ENCODE results near the gene C17orf107. TPM values are rescaled to one million over a fixed set of nuclear protein-coding genes. Genes with fewer than 3 reads are reported as not detected.

The C17orf107 gene
- total RNA-seq: 4.3 and 6.1 TPM in 2 replicates

DNA sequence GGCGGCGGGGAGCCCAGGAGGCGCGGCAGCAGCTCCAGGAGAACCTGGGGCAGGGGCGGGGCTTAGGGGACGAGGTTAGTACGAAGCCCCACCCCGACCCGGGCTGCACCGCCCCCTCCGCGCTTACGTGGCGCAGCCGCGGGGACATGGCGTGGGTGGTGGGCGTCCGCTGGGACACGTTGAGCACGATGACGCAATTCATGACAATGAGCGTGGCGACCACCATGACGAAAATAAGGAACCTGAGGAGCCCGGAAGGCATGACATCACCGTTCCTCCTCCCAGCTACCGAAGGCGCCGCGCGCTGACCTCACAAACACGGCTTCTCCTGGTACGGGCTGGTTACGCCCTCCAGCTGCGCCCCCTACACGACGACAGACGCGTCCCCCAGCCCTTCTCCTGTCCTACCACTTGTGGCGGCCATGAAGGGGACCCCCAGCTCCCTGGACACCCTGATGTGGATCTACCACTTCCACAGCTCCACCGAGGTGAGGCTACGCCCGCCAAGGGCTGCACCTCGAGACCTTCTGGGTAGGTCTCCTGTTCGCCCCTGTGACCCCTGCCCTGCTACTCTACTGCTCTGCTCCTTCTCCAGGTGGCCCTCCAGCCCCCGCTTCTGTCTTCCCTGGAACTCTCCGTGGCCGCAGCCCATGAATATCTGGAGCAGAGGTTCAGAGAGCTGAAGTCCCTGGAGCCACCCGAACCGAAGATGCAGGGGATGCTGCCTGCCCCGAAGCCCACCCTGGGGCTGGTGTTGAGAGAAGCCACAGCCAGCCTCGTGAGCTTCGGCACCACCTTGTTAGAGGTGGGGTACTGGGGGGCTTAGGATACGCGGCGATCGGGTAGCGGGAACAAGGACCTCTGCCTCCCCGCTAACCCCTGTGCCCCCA lies at the start of gene C17orf107:
Gene C17orf107, plus strand, starts transcription at position 196 of the 890 bp plus-strand sequence. Its CDS starts 227 bp downstream, at position 423.

DNA sequence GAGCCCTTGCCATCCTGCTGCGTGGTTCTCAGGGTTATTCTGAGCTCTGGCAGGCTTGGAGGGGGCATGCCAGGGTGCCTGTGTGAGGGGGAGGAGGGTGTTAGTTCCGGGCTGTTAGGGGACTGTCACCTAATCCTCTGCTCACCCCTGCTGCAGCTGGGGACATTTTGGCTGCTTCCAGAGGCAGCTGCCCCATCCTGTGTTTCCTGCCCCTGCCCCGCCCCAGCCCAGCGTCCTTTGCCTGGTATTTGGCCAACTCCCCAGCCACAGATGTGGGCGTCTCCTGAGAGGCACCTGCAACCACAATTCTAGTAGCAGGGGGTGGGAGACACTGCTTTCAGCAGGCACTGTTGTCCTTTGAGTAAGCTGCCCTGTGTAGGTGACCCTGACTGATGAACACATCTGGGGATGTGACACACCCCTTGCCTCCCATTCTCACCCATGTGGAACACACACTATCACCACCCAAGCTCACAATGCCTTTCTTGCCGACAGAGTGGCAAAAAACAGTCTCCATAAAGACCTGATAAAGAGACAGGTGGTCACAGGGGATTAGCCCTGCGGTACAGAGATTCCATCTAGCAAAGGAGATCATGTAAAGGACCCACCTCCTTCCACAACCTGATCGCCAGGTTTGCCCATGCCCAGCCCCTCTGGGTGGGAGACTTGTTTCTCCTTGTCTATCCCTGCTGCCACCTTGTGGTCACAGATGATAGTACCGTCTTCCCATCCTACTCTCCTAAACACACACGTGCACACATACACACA lies 3.9 kb downstream of the C17orf107 start, which contains the start of gene CHRNE:
Gene CHRNE, minus strand, starts transcription at position 48 of the 768 bp plus-strand sequence. Its CDS starts 35 bp downstream, at position 13.

DNA sequence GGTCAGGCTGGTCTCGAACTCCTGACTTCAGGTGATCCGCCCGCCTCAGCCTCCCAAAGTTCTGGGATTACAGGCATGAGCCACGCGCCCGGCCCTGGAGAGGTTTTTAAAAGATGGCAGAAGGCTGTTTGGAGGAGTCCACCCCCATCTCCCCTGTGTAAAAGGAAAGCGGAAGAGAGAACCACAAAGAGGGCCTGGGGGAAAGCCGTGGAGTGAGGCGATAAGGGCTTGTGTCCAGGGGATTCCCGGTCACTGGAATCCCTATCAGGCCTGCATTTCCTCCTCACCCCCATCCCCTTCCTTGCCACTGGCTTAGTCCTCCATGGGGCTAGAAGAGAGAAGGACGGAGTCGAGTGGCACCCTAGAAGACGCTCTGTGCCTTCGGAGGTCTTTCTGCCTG lies 32.6 kb downstream of the C17orf107 start, which contains the start of gene GP1BA:
Gene GP1BA, plus strand, starts transcription at position 315 of the 400 bp plus-strand sequence. CDS start 328 bp downstream, outside the sequence.

DNA sequence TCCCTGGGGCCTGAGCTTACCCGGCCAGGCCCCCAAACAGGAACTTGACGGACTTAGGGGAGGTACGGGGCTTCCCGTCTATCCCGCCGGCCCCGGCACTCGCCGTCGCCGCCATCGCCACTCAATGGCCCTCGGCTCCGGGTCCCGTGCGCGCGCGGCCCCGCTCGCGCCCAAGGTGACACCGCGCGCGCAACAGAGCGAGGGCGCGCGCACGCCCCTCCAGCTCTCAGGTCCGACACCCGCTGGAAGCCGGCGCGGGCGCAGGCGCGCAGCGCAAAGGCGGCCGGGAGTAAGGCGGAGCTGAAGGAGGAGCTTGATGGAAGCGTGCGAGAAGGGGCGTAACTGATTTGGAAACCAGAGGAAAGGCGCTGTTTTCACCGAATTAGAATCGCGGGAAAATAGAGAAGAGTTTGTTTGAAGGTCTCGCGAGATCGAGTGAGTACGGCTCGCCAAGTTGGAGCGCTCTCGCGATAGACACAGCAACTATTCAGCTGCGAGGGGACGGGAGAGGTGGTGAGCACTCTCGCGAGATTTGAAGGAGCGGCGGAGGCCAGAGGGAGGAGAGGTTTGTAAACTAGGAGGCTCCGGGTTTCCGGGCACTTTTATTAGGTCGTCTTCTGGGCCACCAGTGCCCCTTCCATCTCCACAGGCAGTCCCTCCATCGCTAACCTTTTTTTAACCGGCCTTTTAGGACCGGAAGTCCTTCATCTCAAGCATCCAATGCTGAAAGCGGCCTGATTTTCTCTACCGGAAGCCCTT lies 40.6 kb downstream of the C17orf107 start, which contains the start of the genes RNF167 and SLC25A11:
Gene RNF167, plus strand, starts transcription at position 473 of the 759 bp plus-strand sequence. CDS start 642 bp downstream, outside the sequence.
Gene SLC25A11, minus strand, starts transcription at position 251 of the 759 bp plus-strand sequence. Its CDS starts 136 bp downstream, at position 115.

DNA sequence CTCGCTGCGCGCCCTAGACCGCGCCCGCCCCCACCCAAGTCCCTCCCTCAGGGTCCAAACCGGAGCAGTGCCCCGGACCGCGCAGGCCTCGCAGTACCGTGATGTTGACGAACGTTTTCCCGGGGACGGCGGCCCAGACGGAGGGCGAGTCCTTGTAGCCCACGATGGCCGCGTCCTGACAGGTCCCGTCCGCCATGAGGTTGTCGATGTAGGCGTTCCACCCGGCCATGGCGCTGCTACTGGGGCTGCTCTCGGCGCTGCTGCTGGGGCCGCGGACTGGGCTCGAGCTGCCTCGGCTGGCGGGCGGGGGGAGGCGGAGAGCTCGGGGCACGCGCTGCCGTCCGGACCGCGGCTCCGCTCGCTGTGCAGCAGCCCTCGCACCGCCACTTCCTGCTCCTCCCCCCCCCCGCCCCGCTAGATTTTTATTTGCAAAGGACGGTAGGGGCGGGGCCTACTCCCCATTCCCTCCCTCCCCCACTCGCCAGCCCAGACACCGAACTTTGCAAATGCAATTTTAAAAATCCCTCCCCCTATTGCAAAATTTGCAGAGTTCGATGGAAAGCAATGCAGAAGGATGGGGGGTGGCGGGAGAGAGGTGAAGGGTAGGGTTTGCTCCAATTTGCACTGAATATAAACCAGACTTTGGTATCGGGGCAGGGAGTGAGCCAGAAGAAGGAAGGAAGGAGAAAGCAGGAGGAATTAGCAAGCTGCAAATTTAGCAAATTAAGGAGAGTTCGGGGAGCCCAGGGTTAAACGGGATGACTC lies 49.0 kb downstream of the C17orf107 start, which contains the start of gene PFN1:
Gene PFN1, minus strand, starts transcription at position 365 of the 765 bp plus-strand sequence. Its CDS starts 136 bp downstream, at position 229.

DNA sequence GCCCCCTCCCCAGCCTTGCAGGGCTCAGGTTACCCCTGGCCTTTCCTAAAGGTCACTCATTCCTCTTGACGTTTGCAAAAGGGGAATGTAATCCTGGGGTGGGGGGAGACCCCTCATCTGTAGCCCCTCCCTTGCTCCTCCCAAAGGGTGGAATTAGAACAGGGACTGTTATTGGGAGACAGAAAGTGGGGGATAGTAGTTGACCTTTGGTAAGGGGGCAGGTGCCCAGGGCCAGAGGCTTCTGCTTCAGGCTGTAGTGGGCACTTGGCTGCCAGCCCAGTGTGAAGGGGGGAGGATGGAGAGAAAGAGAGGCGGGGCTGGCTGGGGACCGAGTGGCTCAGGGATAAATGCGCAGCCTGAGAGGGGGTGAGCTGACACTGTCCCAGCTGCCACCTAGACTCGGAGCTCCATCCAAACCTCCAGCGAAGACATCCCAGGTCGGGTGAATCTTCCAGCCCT lies 51.4 kb downstream of the C17orf107 start, which contains the start of gene ENO3:
Gene ENO3, plus strand, starts transcription at position 374 of the 459 bp plus-strand sequence. CDS start 711 bp downstream, outside the sequence.

Other genes with a start within 250 kb of the C17orf107 start
- gene PELP1, start 195.4 kb upstream of the C17orf107 start, total RNA-seq: 9.0 and 11.9 TPM in 2 replicates
- gene ARRB2, start 188.9 kb upstream of the C17orf107 start, total RNA-seq: 2.1 and 3.2 TPM in 2 replicates
- 10.4 and 16.5 TPM in 2 replicates for gene MED11, start 168.1 kb upstream of the C17orf107 start, total RNA-seq
- gene ZMYND15, start 159.7 kb upstream of the C17orf107 start, total RNA-seq: 0.09 and 0.14 TPM in 2 replicates
- 1.8 and 2.1 TPM in 2 replicates for gene CXCL16, start 159.6 kb upstream of the C17orf107 start, total RNA-seq
- not detected in 2 replicates for gene TM4SF5, start 127.7 kb upstream of the C17orf107 start, total RNA-seq
- gene VMO1, start 113.2 kb upstream of the C17orf107 start, total RNA-seq: 0.74 and 3.3 TPM in 2 replicates
- gene GLTPD2, start 110.6 kb upstream of the C17orf107 start, total RNA-seq: not detected in 2 replicates
- 164 and 179 TPM in 2 replicates for gene PSMB6, start 103.4 kb upstream of the C17orf107 start, total RNA-seq
- 14.2 and 15.8 TPM in 2 replicates for gene PLD2, start 92.4 kb upstream of the C17orf107 start, total RNA-seq
- gene MINK1, start 66.2 kb upstream of the C17orf107 start, total RNA-seq: 17.1 and 21.0 TPM in 2 replicates
- 0.14 and 1.4 TPM in 2 replicates for gene CHRNE, start 3.6 kb downstream of the C17orf107 start, total RNA-seq
- gene GP1BA, start 32.7 kb downstream of the C17orf107 start, total RNA-seq: not detected in 2 replicates
- 51.8 and 62.5 TPM in 2 replicates for gene SLC25A11, start 40.5 kb downstream of the C17orf107 start, total RNA-seq
- gene RNF167, start 40.7 kb downstream of the C17orf107 start, total RNA-seq: 12.2 and 15.3 TPM in 2 replicates
- 381 and 445 TPM in 2 replicates for gene PFN1, start 49.0 kb downstream of the C17orf107 start, total RNA-seq
- 1.6 and 2.6 TPM in 2 replicates for gene ENO3, start 51.6 kb downstream of the C17orf107 start, total RNA-seq
- gene SPAG7, start 68.3 kb downstream of the C17orf107 start, total RNA-seq: 50.8 and 60.6 TPM in 2 replicates
- 6.8 and 6.9 TPM in 2 replicates for gene CAMTA2, start 88.1 kb downstream of the C17orf107 start, total RNA-seq
- 0.37 and 0.57 TPM in 2 replicates for gene INCA1, start 98.0 kb downstream of the C17orf107 start, total RNA-seq
- 77.7 and 97.3 TPM in 2 replicates for gene KIF1C, start 98.4 kb downstream of the C17orf107 start, total RNA-seq
- gene SLC52A1, start 135.9 kb downstream of the C17orf107 start, total RNA-seq: 0.14 TPM in 1 of 2 replicates, not detected in the other
- gene ZFP3, start 178.9 kb downstream of the C17orf107 start, total RNA-seq: 1.0 and 1.3 TPM in 2 replicates
- 5.3 and 6.6 TPM in 2 replicates for gene ZNF232, start 212.3 kb downstream of the C17orf107 start, total RNA-seq
- gene USP6, start 216.5 kb downstream of the C17orf107 start, total RNA-seq: under 0.01 TPM in 1 of 2 replicates, not detected in the other

All from smooth muscle cell of bladder (primary cell).